MCF 10A (cell line): ENCODE measurements around the gene ARRB1. TPM values are rescaled to one million over a fixed set of nuclear protein-coding genes. Genes with fewer than 3 reads are reported as not detected.

Source experiments
- Bru-seq: library from RNA; stranded (reverse); fragments of 400-500 nt; gene quantifications from one replicate; lab custom pipeline; 2021; lab: Mats Ljungman, UMichigan
- BruChase-seq, 2 experiments: library from RNA; stranded (reverse); fragments of 400-500 nt; gene quantifications; one replicate each; lab custom pipeline; 2021; lab: Mats Ljungman, UMichigan
- BruUV-seq: library from RNA; stranded (reverse); fragments of 400-500 nt; replicated peaks from 2 replicates; lab custom pipeline; 2021; lab: Mats Ljungman, UMichigan
- CTCF ChIA-PET: fragments of 300-600 bp; sonication (Branson Sonifier 250); formaldehyde crosslinking; extraction: SDS; loops from one replicate; lab custom pipeline; 2021; ENCODE audit warnings: antibody characterized with exemption, inconsistent platforms; lab: Yijun Ruan, JAX
- POLR2A ChIA-PET: fragments of 300-600, 350-650 bp; sonication (Branson Sonifier 250); formaldehyde crosslinking; extraction: SDS; loops from one replicate; lab custom pipeline; 2020; ENCODE audit warnings: antibody characterized with exemption, inconsistent platforms; lab: Yijun Ruan, JAX
- DNase-seq: peaks from one replicate; pipeline ENCODE4 v3.0.0-alpha.2; 2018; ENCODE audit not compliant: unreplicated experiment
- H3K27ac Mint-ChIP-seq: one replicate; pipeline ENCODE4 v1.8.0; 2022; ENCODE audit warnings: mild to moderate bottlenecking, low read depth, mixed read lengths; ENCODE audit not compliant: unreplicated experiment
- H3K27me3 Mint-ChIP-seq: one replicate; pipeline ENCODE4 v1.8.0; 2022; ENCODE audit warnings: mixed read lengths; ENCODE audit not compliant: insufficient read depth, unreplicated experiment
- H3K36me3 Mint-ChIP-seq: one replicate; pipeline ENCODE4 v1.8.0; 2022; ENCODE audit warnings: mild to moderate bottlenecking, moderate library complexity, mixed read lengths; ENCODE audit not compliant: insufficient read depth, unreplicated experiment
- H3K4me1 Mint-ChIP-seq: one replicate; pipeline ENCODE4 v1.8.0; 2022; ENCODE audit warnings: mixed read lengths; ENCODE audit not compliant: insufficient read depth, unreplicated experiment
- H3K4me3 Mint-ChIP-seq: one replicate; pipeline ENCODE4 v1.8.0; 2022; ENCODE audit warnings: mild to moderate bottlenecking, moderate library complexity, mixed read lengths; ENCODE audit not compliant: unreplicated experiment
- H3K9me3 Mint-ChIP-seq: one replicate; pipeline ENCODE4 v1.8.0; 2022; ENCODE audit warnings: mixed read lengths; ENCODE audit not compliant: unreplicated experiment
- intact Hi-C: fragments of 100-400 bp; cut with micrococcal nuclease; formaldehyde crosslinking; loops from 2 replicates; pipeline ENCODE4 v1.14.1; 2022
- long read RNA-seq: library from polyadenylated mRNA; stranded (forward); transcript quantifications from one replicate; pipeline ENCODE4 v2.0.0, GENCODE V29; 2022
- total RNA-seq: library from RNA; stranded (reverse); gene quantifications from 2 replicates; pipeline ENCODE4 v1.2.3, GENCODE V29; 2022
- TF ChIP-seq, protein P1 (sequence below): fragments of 200-600 bp; IDR thresholded peaks from one replicate; pipeline ENCODE4 v1.8.0; 2022; ENCODE audit warnings: antibody characterized with exemption, mild to moderate bottlenecking; ENCODE audit not compliant: unreplicated experiment

Gene ARRB1
- 0.44 and 0.98 TPM in 2 replicates for total RNA-seq
- percentile 16 among the genes with signal in this experiment for Bru-seq, nascent RNA
- percentile 21 among the genes with signal in this experiment for BruChase-seq, experiment 1, labeled RNA remaining after a 6-hour chase
- BruChase-seq, experiment 2, labeled RNA remaining after a 2-hour chase = percentile 18 among the genes with signal in this experiment
- long read RNA-seq = 0 reads

GRCh38 chr11:75351541-75351790 lies at the start of gene ARRB1:
Gene ARRB1 (minus strand): TSS chr11:75351661. CDS start chr11:75351607, 54 bp downstream.
- TF ChIP-seq, protein P1, sequence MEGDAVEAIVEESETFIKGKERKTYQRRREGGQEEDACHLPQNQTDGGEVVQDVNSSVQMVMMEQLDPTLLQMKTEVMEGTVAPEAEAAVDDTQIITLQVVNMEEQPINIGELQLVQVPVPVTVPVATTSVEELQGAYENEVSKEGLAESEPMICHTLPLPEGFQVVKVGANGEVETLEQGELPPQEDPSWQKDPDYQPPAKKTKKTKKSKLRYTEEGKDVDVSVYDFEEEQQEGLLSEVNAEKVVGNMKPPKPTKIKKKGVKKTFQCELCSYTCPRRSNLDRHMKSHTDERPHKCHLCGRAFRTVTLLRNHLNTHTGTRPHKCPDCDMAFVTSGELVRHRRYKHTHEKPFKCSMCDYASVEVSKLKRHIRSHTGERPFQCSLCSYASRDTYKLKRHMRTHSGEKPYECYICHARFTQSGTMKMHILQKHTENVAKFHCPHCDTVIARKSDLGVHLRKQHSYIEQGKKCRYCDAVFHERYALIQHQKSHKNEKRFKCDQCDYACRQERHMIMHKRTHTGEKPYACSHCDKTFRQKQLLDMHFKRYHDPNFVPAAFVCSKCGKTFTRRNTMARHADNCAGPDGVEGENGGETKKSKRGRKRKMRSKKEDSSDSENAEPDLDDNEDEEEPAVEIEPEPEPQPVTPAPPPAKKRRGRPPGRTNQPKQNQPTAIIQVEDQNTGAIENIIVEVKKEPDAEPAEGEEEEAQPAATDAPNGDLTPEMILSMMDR = no peak
- CTCF ChIA-PET = interaction anchor here (1.2 kb wide), 1 partner anchor 31 kb away, joined by 5 read pairs; no protein-coding TSS in a partner anchor
- Mint-ChIP-seq H3K9me3 (no peaks in the 10 kb centered on the region), H3K27me3 (peaks cover 4% of the 10 kb centered on the region), H3K4me3 (peak within 1 kb of the TSS; percentile 80), H3K27ac (peak within 1 kb of the TSS; percentile 63), H3K36me3 (peaks cover 6% of the 10 kb centered on the region), H3K4me1 (peaks cover 27% of the 10 kb centered on the region)
- BruUV-seq = no TSS peak
- intact Hi-C loops = no loop called here
- peak; percentile 41 for DNase-seq
- POLR2A ChIA-PET = no interaction called here

GRCh38 chr11:75400146-75400865 lies 48.8 kb upstream of the ARRB1 start:
- TSS peak; percentile 25 for BruUV-seq
- TF ChIP-seq, protein P1 = no peak
- H3K4me3 Mint-ChIP-seq = peak overlapping the region; percentile 95
- H3K27ac Mint-ChIP-seq = peak overlapping the region; percentile 99
- POLR2A ChIA-PET = interaction anchor here (0.5 to 3.2 kb wide), 16 partner anchors 8 to 386 kb away, joined by 3 to 15 read pairs (median 5); partner anchors contain the start of gene SERPINH1
- DNase-seq = peak; percentile 40
- CTCF ChIA-PET = interaction anchor here (0.7 to 2.2 kb wide), 5 partner anchors 9 to 121 kb away, joined by 3 to 11 read pairs (median 4); no protein-coding TSS in a partner anchor
- H3K36me3 Mint-ChIP-seq = peaks cover 60% of the 10 kb centered on the region
- H3K9me3 Mint-ChIP-seq = no peaks in the 10 kb centered on the region
- H3K4me1 Mint-ChIP-seq = peaks cover 29% of the 10 kb centered on the region
- intact Hi-C loops = no loop called here
- H3K27me3 Mint-ChIP-seq = no peaks in the 10 kb centered on the region

DNA sequence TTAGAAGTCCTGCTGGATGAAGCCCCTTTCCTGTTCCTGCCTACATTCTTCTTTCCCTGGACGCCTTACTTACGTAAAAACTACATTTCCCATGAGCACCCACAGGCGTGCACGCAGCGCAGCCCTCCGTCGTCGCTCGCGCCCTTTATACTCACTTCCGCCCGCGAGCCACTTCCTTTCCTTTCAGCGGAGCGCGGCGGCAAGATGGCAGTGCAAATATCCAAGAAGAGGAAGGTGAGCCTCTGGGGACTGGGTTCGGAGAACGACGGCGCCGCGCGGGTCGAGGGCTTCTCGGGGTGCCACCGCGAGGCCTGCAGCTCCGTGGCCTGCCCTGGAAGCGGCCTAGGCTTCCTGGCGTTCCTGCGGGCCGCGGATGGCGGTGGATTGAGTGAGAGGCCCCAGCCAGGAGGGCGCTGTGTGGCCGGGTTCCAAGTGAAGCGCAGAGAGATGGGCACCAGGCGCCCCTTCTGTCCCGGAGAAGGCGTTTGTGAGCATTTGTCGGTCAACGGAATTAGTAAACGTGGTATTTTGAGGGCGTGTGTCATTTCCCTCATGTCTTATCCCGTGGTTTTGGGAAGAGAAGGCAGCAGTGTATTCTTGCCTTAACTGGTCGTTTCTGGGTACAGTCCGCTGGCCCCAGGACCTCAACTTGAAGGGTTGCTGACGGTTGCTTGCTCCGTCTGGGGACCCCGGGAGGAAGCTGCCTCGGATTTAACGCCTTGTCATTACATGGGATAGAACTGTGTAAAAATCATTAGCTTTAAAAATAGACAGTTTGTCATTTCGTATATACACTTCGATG lies 48.1 kb upstream of the ARRB1 start, which contains the start of gene RPS3:
RPS3 (plus strand) TSS at position 175 of the 802 bp plus-strand sequence; CDS start at position 205, 30 bp downstream.
- POLR2A ChIA-PET = interaction anchor here (0.5 to 3.2 kb wide), 15 partner anchors 8 to 385 kb away, joined by 3 to 15 read pairs (median 5); partner anchors contain the start of gene SERPINH1
- peak; percentile 93 for DNase-seq
- no peaks in the 10 kb centered on the region for H3K27me3 Mint-ChIP-seq
- intact Hi-C loops = no loop called here
- TSS peak; percentile 57 for BruUV-seq
- TF ChIP-seq, protein P1 = no peak
- CTCF ChIA-PET = interaction anchor here (0.5 to 2.2 kb wide), 5 partner anchors 9 to 161 kb away, joined by 3 to 11 read pairs (median 5); no protein-coding TSS in a partner anchor
- peaks cover 29% of the 10 kb centered on the region for H3K4me1 Mint-ChIP-seq
- no peaks in the 10 kb centered on the region for H3K9me3 Mint-ChIP-seq
- peak within 1 kb of the TSS; percentile 99 for H3K27ac Mint-ChIP-seq
- peaks cover 53% of the 10 kb centered on the region for H3K36me3 Mint-ChIP-seq
- peak within 1 kb of the TSS; percentile 95 for H3K4me3 Mint-ChIP-seq
